ENCODE measurements around the gene CBLL2. TPM values are rescaled to one million over a fixed set of nuclear protein-coding genes. Genes with fewer than 3 reads are reported as not detected.

CBLL2 gene
- total and polyA plus RNA-seq, 4 donors: not detected

DNA sequence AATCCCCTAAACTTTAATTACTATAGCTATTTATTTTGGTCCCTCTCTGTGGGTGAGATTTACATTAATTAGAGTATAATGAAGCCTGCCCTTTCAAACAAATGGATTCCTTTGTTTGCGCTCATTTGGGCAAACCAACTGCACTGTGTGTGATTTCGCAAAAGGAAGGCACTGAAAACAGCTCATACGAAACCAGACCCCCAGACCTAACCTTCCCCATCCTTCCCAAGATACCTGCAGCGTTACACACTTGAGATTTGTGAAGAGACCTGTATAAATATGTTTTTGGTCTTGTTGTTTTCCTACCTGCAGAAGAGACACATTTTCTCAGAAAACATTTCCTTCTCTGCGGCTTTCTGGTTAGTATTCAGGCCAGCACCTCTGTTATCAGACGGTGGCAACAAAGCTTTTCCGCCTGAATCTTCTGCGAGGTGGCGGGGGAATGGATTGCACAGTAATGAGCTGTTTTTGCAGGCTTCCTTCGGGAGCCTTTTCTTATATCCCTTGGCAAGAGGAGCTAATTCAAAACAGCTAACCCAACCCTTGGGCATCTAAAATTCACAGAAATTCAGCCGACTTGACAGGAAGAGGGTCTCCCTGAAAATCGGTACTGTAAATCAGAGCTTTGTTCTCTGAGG is 47.6 kb downstream of the CBLL2 start:
- Histone ChIP-seq H3K9me3 (ENCODE audit: control insufficient read depth in 4 of 4, insufficient read depth in 3 of 4, low read length in 3 of 4) (peaks cover 0 to 2% (median 0%) of the 10 kb centered on the region in 4 donors), H3K36me3 (ENCODE audit: control insufficient read depth in 4 of 4, insufficient read depth in 4 of 4, low read length in 4 of 4) (no peaks in the 10 kb centered on the region), H3K9ac (ENCODE audit: insufficient read depth in 1 of 2, low read length in 2 of 2) (no peak overlapping the region), H3K4me3 (no peak overlapping the region), H3K4me1 (ENCODE audit: control insufficient read depth in 5 of 5, insufficient read depth in 5 of 5, low read length in 5 of 5) (peaks cover 0 to 3% (median 0%) of the 10 kb centered on the region in 5 donors), H3K27me3 (ENCODE audit: control insufficient read depth in 3 of 3, insufficient read depth in 3 of 3, low read length in 2 of 3) (peaks cover 3 to 7% (median 3%) of the 10 kb centered on the region in 3 donors), H3K27ac (ENCODE audit: low read depth in 1 of 2, low read length in 1 of 2) (no peak overlapping the region)
- no peak for TF ChIP-seq CTCF (IDR thresholded peaks at IDR 0.05; ENCODE audit: control extremely low read depth, extremely low read depth)
- no peak for ATAC-seq (ENCODE audit: insufficient read depth, low FRiP score)
- DNase-seq: peak in 2 of 3 donors; percentile 22 to 48
- 61 to 72% methylated on average over 12 of the region's 12 CpGs for WGBS, 2 donors

DNA sequence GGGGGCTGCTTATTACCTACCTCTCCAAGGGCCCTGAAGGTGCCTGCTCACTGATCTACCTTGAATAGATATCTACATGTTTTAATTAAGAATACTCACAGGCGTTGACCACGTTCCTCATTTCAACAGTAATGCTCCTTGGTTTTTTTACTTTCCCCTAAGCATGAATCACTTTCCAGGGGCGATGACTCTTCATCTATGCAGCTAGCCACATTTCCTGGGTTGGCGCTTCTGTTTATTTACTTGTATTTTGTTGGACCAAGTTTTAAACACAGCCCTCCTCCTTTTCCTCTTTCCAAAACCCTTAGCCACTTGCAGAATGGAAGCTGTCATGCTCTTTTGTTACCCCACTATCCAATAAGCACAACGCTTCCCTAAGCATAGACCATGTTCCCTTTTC is 50.8 kb downstream of the CBLL2 start:
- Histone ChIP-seq H3K27me3 (ENCODE audit: control insufficient read depth in 3 of 3, insufficient read depth in 3 of 3, low read length in 2 of 3) (peaks cover 0 to 3% (median 2%) of the 10 kb centered on the region in 3 donors), H3K4me3 (no peak overlapping the region), H3K9me3 (ENCODE audit: control insufficient read depth in 4 of 4, insufficient read depth in 3 of 4, low read length in 3 of 4) (peaks cover 0 to 2% (median 0%) of the 10 kb centered on the region in 4 donors), H3K36me3 (ENCODE audit: control insufficient read depth in 4 of 4, insufficient read depth in 4 of 4, low read length in 4 of 4) (no peaks in the 10 kb centered on the region), H3K27ac (ENCODE audit: low read depth in 1 of 2, low read length in 1 of 2) (no peak overlapping the region), H3K4me1 (ENCODE audit: control insufficient read depth in 5 of 5, insufficient read depth in 5 of 5, low read length in 5 of 5) (peaks cover 0 to 3% (median 0%) of the 10 kb centered on the region in 5 donors), H3K9ac (ENCODE audit: insufficient read depth in 1 of 2, low read length in 2 of 2) (no peak overlapping the region)
- no peak for DNase-seq
- ATAC-seq (ENCODE audit: insufficient read depth, low FRiP score): no peak
- WGBS, 2 donors: 56 to 58% methylated on average over 5 of the region's 5 CpGs
- TF ChIP-seq CTCF (IDR thresholded peaks at IDR 0.05; ENCODE audit: control extremely low read depth, extremely low read depth): no peak

Other genes starting within 250 kb of the CBLL2 start
- gene PHEX, start 240.6 kb upstream of the CBLL2 start, total RNA-seq: 10 to 100 TPM in 1 of 2 donors, 1 to 10 TPM in 1; 3.6 to 15.4 TPM
- 1 to 10 TPM in 1 of 2 donors, under 1 TPM in 1; 0.59 to 4.0 TPM for gene PHEX, start 240.6 kb upstream of the CBLL2 start, polyA plus RNA-seq